CD4-positive, alpha-beta T cell treated with Interleukin-21 for 1 hour (primary cell): Measurements from ENCODE around the gene GNB1L.

Source experiments
- DNase-seq: peaks from one replicate; pipeline ENCODE4 v3.0.0-alpha.2; 2020

GNB1L gene

DNA sequence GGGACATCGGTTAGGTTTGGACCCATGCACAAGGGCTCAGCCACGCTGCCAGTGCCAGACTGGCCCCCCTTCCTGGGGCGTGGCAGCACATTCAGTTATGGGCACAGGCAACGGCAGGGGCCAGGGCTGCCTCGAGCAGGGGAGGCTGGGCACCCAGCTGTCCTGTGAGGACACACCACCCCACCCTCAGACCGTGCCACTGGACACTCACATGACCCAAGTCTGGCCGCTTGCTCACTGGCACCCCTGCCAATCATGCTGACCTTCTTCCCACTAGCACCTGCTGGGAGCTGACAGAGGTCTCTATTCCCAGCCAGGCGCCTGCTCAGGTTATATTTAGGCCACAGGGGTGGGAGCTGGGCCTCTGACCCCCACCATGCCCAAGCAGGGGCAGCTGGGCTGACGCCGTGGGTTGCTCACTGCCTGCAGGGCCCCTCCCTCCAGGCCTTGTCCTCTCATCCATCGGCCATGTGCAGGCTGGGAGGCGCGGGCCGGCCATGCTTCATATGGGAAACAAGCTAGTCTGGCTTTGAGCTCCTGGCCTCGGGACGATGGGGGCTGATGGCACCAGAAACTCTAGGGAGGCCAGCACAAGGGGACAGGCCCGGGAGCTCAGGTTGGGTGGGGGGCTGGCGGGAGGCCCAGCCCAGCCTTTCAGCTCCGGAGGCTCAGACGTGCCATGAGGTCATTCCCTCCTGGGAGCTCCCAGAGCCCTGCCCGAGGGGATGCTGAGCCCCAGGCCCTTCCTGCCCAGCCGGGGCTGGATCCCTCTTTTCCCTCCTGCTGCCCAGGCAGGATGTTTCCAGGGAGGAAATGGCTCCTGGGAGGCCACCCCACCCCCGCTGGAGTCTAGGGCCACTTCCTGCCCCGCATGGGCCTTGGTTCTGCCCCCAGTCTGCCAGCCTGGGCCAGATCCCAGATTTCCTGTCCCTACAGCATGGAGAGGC is 109.2 kb downstream of the GNB1L start:
- DNase-seq = no peak

GRCh38 chr22:19744350-19745006 is 110.2 kb downstream of the GNB1L start:
- DNase-seq = no peak

GRCh38 chr22:19743651-19744050 is 111.0 kb downstream of the GNB1L start:
- no peak for DNase-seq

- DNase-seq = no peak
Measured at GRCh38 chr22:19743081-19743480, 111.6 kb downstream of the GNB1L start.

DNA sequence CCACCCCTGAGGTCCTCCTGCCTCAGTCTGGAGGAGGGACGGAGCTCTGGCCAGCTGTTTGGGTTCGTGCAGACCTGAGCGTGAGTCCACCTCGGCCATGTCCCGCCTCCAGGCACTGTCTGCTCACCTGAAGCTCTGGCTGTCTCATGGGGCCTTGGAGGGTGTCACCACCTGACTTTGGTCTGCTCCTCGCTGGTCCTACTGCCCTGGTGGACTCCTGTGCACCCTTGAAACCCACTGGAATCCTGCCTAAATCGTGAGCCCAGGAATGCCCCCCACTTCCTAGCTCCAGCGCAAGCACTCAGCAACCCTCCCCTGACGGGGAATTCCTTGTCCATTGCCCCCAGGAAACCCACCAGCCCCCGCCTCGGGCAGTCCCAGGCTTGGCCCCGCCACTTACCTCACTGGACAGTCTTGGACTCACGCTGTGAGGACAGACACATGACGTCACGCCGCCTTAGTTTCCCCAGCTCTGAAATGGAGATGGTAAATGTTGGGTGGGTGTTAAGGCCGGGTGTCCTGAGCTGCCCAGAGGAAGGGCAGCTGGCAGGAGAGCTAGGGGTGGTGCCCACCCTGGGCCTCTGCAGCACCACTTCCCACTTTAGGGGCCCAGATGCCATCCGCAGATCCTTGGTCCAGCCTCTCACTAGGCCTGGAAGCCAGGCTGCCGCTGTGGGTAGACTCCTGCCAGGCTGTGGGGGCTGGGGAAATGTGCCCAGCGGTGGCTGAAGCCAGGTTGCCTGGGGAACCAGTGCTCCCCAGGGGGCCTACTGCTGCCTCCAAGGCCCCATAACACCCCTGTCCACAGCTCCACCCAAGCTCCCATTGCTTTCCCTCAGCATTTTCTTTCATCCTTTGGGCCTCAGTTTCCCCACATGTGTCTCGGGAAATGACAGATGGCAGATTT is 112.3 kb downstream of the GNB1L start:
- no peak for DNase-seq

DNA sequence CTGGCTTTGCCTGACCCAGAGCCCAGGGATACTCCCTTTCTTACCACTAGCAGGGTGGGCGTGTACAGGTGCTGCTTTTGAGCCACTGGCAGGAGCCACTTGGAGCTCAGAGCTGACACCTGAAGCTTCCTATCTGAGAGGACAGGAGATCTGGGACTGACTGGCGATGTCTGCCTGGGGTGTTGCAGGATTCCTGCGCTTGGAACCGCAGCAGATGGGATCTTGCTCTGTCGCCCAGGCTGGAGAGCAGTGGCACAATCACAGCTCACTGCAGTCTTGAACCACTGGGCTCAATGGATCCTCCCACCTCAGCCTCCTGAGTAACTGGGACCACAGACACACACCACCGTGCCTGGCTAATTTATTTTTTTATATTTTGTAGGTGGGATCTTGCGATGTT is 113.6 kb downstream of the GNB1L start:
- no peak for DNase-seq

- no peak for DNase-seq
Measured at GRCh38 chr22:19740586-19740985, 114.1 kb downstream of the GNB1L start.

GRCh38 chr22:19739911-19740449 is 114.7 kb downstream of the GNB1L start:
- no peak for DNase-seq

- no peak for DNase-seq
Measured at GRCh38 chr22:19739448-19739895, 115.2 kb downstream of the GNB1L start.

DNA sequence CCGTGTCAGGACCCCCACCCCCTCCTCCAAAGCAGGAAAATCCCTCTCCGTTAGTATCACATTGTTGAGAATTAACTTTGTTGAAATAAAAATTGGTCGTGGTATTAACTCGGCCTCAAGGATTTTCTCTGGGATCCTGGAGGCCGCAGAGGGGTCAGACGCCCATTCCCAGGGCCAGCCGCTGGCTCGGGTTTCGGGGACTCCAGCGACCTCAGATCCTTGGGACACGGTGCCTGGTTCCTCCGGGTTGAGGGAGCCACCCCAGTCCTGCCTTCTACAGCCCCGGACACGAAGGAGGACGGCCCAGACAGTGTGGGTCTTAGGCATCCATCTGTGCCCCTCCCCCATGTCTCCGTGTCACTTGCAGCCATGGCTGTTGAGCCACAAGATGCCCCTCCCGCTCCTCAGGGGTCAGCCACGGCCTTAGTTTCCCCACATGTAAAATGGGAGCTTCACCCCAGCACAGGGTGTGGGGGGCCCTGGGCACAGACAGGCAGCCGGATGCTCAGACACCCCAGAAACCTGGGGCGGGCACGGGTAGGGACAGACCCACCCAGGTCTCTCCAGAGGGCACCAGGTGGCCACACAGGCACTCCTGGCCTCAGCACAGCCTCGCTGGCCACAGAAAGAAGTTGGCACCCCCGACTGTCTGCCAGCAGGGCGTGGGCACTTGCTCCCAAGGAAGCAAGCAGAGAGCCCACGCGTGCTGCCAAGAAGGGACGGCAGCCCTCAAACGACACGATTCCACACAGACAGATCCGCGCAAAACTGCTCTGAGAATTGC is 115.8 kb downstream of the GNB1L start:
- no peak for DNase-seq

DNA sequence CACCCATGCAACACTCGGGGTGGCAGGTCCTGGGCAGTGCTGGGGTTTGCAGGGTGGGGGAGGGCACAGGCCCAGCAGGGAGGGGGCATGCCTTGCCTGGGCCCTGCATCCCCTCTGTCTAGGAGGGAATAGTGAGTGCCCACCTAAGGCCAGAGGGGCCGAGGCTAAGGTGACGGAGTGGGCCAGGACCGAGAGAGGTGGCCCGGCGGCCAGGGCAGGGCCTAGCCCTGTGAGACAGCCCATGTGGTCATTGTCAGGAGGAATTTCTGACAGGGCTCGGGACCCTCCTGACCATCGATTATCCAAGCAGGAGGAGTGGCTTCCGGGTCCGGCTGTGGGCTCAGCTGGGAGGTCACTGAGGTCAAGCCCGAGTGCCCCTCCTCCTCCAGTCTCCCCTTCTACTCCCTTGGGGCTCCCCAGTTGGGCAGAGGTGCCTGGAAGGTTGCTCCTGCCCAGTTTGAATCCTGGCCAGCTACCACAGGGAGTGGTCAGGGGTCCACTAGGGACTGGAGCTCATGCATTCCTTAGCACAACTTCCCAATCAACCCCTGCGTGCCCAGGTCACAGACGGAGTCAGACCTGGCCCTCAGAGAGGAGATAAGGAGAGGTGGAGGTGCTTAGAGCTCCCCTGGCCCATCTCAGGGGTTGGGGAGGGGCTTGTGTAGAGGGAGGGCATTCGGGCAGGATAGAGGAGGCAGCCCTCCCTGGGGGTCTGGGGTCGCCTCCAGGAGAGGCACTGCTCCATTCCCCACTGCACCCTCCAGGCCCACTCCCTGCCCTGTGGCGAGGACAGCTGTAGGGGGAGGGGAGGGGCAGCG is 116.6 kb downstream of the GNB1L start:
- DNase-seq = no peak

- DNase-seq = no peak
Measured at GRCh38 chr22:19735665-19736510, 118.8 kb downstream of the GNB1L start.

DNA sequence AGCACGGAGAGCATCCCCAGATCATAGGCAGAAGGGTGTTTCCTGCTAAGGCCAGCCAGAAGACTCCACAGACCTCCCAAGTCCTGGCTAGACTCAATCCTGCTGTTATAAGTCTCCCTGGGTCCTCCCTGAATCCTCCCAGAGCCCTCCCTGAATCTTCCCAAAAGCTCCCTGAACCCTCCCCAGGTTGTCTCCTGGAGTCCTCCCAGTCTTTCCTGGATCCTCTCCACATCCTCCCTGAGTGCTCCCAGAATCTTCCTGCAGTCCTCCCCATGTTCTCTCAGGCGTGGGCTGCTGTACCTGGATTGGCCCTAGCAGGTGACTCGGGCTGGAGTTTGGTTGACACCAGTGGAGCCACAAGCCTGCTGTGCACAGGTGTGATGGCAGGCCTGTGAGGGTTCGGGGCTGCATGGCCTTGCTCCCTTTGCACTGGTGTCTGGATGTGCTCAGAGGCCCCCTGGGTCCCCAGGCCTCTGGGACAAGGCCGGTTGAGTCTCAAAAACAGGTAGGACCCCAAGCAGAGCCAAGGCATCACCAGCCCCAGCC is 119.8 kb downstream of the GNB1L start:
- no peak for DNase-seq

DNA sequence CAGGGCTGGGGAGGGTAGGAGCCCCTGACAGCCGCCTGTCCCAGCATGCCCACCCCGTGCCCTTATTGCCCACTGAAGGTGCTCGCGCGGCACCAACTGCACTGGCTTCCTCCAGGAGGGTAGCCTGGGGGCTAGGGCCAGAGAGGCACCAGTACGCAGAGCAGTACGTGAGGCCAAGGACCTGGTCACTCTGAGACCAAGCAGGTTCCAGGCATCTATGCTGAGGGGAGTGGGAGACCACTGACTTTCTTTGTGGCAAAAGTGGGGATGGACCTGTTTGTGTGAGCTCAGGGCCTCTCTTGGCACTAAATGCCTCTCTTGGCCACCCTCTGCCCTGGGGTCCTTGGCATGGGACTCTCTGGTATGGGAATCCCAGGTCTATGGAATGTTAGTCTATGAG is 120.5 kb downstream of the GNB1L start:
- DNase-seq = no peak

DNA sequence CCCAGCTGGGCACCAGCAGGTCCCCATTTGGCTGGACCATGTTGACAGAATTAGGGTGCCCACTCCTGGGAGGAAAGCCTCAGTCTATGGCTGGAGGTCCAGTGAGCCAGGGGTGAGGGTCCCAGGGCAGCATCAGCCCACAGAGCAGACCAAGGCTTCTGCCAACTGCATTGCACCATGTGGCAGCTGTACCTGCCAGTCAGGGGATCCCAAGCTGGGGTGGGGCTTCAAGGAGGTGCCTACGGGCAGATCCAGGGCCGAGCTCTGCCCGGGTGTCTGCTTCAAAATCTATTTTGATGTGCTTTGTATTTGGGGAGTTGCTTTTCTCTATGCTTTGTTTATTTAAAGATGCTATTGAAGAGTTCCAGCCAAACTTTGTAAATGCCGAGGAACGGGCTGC is 120.9 kb downstream of the GNB1L start:
- no peak for DNase-seq
